Measurements from ENCODE around the gene RABGAP1L.

DNA sequence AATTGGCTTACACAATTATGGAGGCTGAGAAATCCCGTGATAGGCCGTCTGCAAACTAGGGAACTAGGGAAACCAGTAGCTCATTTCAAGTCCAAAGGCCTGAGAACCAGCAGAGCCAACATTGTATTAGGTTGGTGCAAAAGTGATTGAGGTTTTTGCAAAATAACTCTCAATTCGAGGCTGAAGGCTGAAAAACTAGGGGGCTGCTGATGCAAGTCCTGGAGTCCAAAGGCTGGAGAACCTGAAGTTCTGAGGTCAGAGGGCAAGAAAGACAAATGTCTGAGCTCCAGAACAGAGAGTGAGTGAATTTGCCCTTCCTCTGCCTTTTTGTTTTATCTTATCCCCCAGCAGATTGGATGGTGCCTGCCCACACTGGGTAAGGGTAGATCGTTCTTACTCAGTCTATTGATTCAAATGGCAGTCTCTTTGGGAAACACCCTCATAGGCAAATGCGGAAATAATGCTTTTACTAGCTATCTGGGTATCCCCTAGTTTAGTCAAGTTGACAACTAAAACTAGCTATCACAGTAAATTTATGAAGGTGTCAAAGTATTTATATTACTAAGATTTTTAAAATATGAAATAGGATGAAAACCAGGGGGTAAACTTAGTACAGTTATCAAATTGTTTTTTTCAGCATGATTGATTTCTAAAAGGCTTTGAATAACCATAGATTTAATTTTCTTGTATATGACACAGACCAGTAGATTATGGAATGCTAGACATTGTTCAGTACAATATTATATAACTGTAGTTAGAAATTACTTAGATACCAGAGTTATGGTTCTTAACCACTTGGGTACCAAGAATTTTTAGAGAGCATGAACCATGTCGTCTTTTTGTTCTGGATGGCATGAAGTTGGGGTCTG, 15.4 kb downstream of the RABGAP1L start:
- TF ChIP-seq EGR1 (IDR thresholded peaks at IDR 0.05; ENCODE audit: low read depth), result no peak
- TF ChIP-seq, protein P1, sequence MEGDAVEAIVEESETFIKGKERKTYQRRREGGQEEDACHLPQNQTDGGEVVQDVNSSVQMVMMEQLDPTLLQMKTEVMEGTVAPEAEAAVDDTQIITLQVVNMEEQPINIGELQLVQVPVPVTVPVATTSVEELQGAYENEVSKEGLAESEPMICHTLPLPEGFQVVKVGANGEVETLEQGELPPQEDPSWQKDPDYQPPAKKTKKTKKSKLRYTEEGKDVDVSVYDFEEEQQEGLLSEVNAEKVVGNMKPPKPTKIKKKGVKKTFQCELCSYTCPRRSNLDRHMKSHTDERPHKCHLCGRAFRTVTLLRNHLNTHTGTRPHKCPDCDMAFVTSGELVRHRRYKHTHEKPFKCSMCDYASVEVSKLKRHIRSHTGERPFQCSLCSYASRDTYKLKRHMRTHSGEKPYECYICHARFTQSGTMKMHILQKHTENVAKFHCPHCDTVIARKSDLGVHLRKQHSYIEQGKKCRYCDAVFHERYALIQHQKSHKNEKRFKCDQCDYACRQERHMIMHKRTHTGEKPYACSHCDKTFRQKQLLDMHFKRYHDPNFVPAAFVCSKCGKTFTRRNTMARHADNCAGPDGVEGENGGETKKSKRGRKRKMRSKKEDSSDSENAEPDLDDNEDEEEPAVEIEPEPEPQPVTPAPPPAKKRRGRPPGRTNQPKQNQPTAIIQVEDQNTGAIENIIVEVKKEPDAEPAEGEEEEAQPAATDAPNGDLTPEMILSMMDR (IDR thresholded peaks at IDR 0.05 in 2 of 3, conservative IDR thresholded peaks at IDR 0.05 in 1 of 3; ENCODE audit: borderline replicate concordance in 1 of 3, insufficient read depth in 1 of 3, low read depth in 2 of 3, low read length in 2 of 3), result no peak

Measured in HCT116 (cell line).